ENCODE data around the gene TARS2.

Gene TARS2

DNA sequence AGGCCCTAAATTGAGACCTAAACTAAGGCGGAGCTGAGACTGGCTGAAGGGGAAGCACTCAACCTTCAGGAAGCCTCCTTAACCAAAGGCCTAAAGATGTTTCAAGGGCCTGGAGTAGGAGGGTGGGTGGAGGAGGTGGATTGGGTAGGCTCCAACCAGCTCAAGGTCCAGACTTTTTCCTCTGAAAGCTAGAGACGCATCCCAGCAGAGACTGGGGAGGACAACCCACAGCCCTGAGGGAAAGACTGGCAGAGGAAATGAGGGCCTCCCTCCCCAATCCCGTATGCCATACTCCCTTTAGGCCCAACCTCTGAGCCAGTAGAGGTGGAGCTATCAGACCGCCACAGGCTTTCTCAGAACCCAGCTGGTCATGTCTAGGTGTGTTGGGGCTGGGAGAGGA lies 21.8 kb downstream of the TARS2 start:
- DNase-seq (ENCODE audit: low read depth in 2 of 2): no peak

DNA sequence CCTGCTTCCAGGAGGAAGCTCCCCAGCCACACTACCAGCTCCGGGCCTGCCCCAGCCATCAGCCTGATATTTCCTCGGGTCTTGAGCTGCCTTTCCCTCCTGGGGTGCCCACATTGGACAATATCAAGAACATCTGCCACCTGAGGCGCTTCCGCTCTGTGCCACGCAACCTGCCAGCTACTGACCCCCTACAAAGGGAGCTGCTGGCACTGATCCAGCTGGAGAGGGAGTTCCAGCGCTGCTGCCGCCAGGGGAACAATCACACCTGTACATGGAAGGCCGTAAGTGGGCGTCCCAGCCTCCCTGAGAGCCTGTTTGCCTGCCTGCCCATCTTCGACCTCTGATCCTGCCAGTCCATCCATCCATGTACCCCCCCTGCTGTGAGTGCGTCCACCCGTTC lies 24.3 kb downstream of the TARS2 start:
- DNase-seq (ENCODE audit: low read depth in 2 of 2): no peak

DNA sequence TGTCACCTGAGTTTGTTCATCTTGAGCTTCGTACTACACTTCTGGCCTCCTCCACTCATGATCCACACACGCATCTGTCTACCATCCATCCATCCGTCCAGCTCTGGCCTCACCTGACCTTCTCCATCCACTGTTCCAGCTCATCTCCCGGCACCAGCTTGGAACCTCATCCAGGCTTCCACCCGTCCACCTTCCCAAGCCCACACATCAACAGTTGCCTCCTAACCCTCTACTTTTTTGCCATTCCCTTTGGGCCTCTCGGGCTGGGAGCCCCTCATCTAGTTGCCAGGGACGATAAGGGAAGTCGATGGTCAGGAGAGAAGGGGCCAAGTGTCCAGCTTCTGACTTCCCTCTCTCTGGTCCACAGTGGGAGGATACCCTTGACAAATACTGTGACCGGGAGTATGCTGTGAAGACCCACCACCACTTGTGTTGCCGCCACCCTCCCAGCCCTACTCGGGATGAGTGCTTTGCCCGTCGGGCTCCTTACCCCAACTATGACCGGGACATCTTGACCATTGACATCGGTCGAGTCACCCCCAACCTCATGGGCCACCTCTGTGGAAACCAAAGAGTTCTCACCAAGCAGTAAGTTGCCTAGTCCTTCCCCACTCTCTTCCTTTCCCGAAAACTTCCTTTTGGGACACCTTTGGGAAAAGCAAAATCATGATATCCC lies 24.9 kb downstream of the TARS2 start:
- DNase-seq (ENCODE audit: low read depth in 2 of 2): no peak

DNA sequence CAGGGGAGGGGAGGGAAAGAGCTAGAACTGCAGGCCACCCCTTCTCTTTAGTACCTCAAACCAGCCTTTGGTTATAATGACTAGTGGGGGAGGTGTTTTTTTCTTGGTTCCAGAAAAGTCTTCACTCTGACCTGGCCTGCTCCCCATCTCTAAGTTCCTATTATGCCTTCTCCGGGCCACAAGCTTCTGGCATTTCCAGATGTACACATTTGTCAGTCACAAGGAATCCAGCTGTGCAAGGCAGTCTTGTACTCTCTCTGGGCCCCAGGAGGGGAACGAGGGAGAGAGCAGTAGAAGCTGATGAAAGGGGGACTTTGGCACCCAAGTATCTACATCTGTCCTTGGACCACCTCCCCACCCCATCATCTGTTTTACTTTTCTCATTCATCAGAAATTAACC lies 25.6 kb downstream of the TARS2 start:
- DNase-seq (ENCODE audit: low read depth in 2 of 2): no peak

DNA sequence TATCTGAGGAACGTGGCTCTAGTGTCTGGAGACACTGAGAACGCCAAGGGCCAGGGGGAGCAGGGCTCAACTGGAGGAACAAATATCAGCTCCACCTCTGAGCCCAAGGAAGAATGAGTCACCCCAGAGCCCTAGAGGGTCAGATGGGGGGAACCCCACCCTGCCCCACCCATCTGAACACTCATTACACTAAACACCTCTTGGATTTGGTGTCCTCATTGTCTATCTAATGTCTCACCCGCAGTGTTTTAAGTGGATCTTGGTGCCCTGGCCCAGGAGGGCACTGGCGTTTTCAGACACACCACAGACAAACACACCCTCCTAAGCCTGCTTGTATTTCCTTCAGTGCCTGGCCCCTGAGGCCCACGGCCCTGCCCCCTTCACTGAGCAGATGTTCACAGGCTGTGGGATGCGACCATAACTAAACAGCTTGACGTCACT lies 26.2 kb downstream of the TARS2 start:
- no peak for DNase-seq (ENCODE audit: low read depth in 2 of 2)

DNA sequence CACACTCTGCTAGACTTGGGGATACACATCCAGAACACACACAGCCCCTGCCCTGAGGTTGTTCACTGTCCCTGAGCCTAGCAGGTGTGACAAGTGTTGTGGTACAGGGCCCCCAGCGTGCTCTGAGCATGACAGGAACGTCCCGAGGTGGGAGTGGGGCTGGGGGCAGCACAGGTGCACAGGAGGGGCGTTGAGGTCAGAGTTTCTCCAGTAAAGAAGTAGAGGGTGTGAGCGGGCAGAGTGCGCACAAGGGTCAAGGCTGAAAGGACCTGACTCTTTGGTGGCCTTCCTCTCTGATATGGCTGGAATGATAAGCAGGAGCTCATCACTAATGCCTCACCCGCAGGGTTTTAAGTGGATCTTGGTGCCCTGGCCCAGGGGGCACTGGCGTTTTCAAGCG lies 27.0 kb downstream of the TARS2 start:
- DNase-seq (ENCODE audit: low read depth in 2 of 2): no peak

DNA sequence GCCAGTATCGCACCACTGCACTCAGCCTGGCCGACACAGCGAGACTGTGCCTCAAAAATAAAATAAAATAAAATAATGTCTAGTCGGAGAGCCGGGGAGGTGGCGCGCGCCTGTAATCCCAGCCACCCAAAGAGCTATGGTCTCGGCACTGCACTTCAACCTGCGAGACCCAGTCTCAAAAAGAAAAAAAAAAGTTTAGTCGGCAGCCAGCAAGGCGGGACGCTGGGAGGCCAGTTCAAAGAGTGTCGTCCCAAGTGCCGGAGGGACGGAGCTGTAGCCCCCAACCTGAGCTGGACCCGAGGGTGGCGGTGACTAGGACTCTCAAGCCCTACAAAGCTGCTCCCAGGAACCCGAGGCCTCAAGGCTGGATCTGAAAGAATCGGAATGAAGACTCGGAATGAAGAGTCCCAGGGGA lies 27.7 kb downstream of the TARS2 start:
- no peak for DNase-seq (ENCODE audit: low read depth in 2 of 2)

DNA sequence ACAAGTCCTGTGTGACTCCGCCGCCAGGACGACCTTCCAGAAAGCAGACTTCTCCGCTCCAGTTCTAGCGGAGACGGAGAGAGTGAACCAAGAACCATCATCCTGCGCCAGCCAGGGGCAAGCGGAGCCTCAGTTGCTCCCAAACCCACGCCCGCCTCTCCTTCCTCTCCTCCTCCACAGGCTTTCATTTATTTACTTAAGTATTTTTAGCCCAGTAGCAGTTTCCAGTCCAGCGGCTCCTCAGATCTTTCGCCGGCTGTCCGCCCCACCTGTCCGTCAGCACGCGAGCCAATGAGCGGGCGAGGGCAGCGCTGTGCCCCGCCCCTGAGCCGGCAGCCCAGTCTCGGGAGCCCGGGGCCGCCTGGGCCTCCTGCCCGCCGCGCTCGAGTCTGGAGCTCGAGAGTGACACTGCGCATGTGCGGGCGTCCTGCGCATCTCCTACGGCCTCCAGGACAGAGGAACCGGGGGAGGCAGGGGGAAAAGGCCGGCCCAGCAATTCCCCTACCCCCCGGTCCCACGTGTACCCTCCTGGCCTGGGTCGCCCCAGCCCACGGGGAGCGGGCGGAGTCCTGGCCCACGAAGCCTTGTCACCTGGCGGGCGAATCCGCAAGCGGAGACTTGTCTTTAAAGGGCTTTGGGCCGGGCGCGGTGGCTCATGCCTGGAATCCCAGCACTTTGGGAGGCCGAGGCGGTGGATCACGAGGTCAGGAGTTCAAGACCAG lies 28.3 kb downstream of the TARS2 start, which contains the start of gene FALEC:
FALEC (plus strand) TSS at position 425 of the 722 bp plus-strand sequence.
- peak; percentile 81 to 87 for DNase-seq (ENCODE audit: low read depth in 2 of 2)

DNA sequence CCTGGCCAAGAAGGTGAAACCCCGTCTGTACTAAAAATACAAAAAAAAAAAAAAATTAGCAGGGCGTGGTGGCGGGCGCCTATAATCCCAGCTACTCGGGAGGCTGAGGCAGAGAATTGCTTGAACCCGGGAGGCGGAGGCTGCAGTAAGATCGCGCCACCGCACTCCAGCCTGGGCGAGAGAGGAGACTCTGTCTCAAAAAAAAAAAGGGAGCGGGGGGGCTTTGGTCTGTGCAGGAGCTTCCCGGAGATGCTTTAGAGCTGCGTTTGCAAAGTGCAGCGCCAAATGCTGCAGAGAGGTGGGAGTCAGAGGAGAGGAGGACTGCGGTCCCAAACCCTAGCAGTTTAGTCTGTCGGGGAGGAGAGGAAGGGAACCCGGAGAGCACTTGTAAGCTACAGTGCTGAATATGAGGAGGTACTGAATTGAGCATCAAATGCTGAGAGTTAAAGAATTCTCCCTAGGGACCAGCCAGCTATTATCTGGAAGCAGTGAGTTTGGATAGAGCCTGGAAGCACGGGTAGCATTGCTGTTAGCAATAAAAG lies 28.9 kb downstream of the TARS2 start:
- DNase-seq (ENCODE audit: low read depth in 2 of 2): no peak

DNA sequence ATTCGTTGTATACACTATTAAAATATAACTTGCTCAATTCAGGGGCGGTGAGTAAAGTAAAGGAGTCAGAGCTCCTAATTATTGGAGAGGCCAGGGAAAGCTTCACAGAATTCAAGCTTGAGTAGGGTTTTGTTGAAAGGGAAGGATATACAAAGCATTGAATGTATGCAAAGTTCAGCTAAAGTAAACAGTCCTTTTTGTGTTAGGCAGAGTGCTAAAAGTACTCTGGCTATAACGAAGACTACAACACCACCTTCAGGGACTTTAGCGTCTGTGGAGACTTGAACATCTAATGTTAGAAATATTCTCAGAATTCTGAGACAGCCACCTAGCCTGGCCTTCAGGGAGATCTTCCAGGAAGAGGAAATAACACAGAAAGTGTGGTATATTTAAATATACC lies 29.4 kb downstream of the TARS2 start:
- DNase-seq (ENCODE audit: low read depth in 2 of 2): no peak

DNA sequence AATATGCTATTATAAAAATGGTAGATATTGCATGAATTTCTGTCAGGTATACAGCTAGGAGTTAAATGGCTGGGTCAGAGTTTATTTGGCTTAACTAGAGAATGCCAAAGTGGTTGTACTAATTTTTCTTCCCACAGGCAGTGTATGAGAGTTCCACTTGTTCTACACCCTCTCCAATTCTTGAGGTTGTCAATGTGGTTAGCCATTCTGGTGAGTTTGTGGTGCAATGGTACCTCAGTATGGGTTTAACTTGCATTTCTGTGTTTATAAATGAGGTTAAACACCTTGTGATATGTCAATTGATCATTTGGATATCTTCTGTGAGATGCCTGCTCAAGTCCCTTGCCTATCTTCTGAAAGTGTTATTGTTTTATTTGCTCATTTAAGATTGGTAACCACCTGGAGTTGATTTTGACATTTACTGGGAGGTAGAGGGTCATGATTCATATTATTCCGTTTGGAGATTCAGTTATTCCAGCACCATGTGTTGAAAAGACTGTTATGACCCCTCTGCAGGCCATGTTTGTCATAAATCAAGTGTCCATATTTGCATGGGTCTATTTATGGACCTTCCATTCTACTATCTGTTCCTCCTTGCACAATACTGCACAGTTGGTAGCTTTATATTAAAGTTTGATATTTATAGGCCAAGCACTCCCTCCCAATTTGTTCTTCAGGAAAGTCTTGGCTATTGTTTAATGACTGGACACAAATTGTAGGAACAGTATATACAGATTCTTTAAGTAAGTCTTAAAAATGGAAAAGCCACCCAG lies 34.2 kb downstream of the TARS2 start:
- DNase-seq (ENCODE audit: low read depth in 2 of 2): no peak

DNA sequence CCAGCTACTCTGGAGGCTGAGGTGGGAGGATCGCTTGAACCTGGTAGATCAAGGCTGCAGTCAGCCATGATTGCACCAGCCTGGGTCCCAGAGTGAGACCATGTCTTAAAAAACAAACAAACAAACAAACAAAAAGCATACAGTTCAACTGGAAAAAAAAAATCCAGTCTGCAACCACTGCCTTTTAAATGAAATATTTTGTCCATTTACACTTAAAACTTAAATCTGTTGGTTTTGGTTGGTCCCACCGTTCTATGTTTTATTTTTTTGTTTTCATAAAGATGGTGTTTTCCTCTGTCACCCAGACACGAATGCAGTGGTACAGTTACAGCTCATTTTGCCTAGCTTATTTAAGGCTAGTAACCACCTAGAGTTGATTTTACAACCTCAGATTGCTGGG lies 38.1 kb downstream of the TARS2 start:
- DNase-seq (ENCODE audit: low read depth in 2 of 2): no peak

DNA sequence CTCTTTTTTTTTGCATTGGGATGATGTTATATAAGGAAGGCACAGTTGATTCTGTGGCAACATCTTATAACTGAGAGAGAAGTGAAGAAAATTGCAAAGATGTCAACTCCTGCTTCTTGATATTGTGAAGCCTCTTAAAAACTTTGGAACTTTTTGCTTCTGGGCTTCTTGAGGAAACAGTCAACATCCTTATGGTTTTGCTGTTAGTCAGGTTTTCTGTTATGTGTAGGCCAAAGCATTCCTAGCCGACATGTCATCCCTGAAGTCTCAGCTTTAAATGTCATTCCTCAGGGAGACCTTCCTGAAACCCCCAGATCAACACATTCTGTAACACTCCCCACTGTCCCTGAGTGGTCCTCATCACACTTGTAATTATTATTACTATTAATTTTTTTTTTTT lies 41.0 kb downstream of the TARS2 start:
- DNase-seq (ENCODE audit: low read depth in 2 of 2): no peak

DNA sequence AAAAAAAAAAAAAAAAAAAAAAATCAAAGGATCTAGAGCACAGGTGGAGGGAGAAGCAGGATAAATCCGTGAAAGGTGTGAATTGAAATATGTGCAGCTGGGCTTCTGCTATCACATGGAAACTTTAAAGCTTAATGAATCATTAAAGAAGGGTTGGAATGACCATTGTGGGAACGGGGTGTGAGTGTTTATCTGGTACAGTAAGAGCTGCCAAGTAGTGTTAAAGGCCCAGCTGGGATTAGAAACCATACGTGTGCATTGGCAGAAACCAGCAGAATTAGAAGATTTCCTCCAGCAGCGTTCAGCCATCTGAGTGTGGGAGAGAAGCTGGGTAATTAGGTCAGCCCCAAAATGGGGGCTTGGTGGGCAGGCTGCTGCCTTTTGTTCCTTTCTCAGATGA lies 41.8 kb downstream of the TARS2 start:
- no peak for DNase-seq (ENCODE audit: low read depth in 2 of 2)

DNA sequence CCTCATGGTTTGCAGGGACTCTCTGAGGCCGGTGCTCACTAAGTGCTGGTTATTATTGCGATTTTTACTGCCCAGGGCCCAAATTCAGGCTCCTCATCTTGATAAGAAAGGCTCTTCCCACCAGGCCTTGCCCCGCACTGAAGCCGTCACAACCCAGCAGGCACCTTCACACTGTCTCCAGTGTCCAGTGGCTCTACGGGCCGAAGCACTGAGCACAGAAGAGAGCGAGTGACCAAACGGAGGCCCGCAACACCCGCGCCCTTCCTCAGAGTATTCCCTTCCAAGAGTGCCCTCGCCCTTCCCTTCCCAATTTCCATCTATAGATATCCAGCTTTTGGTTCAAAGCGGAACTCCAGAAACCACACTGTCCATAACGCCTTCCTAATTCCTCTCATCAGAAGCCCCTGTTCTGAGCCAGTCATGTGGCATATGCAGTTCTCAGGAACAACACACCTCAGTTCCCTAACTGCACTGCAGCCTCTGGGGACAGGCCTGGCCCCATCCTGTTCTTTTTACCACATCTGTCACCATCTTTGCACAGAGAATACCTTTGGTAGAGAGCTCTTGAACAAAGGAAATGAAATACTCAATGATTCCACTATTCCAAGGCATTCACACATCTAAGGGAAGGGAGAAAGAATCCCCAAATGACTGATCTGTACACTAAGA lies 43.4 kb downstream of the TARS2 start:
- no peak for DNase-seq (ENCODE audit: low read depth in 2 of 2)

DNA sequence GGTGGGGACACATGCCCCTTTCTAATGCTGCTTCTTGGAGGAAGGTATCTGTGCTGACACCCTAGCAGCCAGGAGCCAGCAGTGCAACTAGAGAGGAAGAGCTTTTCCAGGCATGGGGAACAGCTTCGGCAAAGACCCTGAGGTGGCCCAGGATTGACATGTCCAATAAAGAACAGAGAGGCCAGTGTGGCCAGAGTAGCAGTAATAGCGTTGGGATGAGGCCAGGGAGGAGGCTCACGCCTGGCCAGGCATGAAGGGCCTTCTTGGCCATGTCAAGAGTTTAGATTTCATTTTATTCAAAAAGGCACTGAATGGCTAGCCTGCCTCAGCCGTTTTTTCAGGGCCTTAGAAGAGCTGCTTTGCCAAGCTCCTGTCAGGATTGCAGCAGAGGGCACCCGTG lies 45.6 kb downstream of the TARS2 start:
- DNase-seq (ENCODE audit: low read depth in 2 of 2): no peak

DNA sequence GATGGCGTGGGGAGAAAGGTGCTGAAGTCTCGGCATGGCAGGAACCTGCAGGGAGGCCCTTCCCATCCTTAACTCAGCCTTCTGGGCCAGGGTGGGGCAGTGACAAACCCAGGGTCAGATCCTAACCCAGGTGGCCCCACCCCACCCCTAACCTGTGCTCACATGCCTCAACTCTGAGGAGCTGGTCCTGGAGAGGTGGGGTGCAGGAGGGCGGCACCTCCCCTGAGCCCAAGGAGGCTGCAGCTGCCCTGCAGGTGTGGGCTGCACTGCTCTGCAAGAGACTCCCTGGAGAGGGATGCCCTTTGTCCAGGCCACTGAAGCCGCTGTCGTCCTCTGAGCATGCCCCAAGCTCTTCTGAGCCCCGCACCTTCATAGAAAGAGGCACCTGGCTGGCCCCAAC lies 46.8 kb downstream of the TARS2 start:
- no peak for DNase-seq (ENCODE audit: low read depth in 2 of 2)

DNA sequence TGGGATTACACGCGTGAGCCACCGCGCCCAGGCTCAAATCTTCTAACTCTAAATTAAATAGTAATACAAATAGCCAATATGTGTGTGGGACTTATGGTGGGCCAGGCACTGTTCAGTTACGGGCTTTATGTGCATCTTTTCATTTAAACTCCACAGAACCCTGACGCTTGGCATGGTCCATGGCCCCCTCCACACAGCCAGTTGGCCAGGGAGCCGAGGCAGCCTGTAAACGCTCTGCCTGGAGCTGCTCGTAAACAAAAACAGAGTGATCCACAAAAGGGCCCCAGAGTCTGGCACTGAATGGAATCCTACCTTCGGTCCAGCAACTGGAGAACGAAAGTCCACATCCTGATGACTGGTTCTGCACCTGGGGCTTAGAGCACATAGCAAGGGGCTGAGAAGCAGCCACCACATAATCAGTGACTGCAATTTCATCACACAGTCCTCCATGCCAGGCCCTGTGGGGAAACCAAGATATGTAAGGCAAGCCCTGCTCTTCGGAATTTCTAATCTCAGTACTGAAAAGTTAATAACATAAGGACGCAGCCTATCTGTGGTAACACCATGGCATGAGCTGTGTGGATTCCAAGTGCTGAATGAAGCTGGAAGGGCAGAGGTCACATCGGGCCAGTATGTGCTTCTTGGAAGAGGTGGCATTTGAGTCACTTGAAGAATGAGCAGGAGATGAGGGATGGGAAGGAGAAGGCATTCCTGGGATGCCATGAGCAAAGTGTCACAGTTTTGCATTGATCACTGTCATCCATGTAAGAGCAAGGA lies 48.5 kb downstream of the TARS2 start:
- DNase-seq (ENCODE audit: low read depth in 2 of 2): no peak

DNA sequence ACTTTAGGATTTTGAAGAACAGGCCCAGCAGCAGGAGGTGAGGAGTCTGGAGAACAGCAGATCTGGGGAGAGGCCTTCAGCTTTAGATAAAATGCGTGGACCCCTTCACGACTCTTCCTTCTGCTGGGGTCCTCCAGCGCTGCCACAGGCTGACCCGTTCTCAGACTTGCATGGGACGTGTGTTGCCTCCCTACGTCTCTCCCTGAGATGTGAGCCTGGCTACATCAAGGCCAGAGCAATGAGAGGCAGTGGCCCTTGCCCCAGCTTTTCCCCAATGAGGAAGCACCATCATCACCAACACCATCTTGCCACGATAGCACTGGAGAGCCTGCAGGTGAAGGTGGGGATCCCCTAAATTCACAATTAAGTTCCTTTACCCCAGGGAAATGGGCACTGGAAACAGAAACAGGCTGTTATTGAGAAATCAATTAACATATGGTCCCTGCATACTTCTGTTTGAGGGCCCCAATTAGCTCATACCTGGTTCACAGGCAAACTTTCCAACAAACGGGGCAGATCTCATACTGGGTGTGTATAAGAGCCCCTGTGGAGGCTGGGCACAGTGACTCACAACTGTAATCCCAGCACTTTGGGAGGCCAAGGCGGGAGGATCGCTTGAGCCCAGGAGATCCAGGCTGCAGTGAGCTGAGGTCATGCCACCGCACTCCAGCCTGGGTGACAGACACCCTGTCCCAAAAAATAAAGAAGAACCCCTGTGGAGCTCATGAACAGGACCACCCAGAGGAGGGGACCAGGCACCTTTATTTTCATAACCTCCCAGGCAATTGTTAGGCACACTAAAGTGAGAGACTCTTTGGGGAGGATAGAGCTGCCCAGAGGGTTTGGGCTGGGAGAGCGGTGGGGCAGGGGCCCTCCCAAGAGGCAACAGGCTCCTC lies 49.9 kb downstream of the TARS2 start:
- DNase-seq (ENCODE audit: low read depth in 2 of 2): no peak

Data from stimulated activated CD4-positive, alpha-beta T cell treated with anti-CD3 and anti-CD28 coated beads, Interleukin-12 subunit alpha, Interleukin-12 subunit beta, amount 100 ng/mL, for 24 hours (primary cell).